Glutamatergic neuron (in vitro differentiated cells): ENCODE data around the gene CCR5AS.

Source experiments
- DNase-seq: peaks from one replicate; pipeline ENCODE4 v3.0.0; 2022
- H3K27ac Mint-ChIP-seq: one replicate; pipeline ENCODE4 v1.8.0; 2020; ENCODE audit warnings: mild to moderate bottlenecking, mixed read lengths, inconsistent platforms; ENCODE audit not compliant: unreplicated experiment
- H3K27me3 Mint-ChIP-seq: one replicate; pipeline ENCODE4 v1.8.0; 2020; ENCODE audit warnings: mild to moderate bottlenecking, moderate library complexity, mixed read lengths, inconsistent platforms; ENCODE audit not compliant: unreplicated experiment
- H3K36me3 Mint-ChIP-seq: one replicate; pipeline ENCODE4 v1.8.0; 2020; ENCODE audit warnings: mild to moderate bottlenecking, mixed read lengths, inconsistent platforms; ENCODE audit not compliant: unreplicated experiment
- H3K4me1 Mint-ChIP-seq: one replicate; pipeline ENCODE4 v1.8.0; 2020; ENCODE audit warnings: mild to moderate bottlenecking, low read depth, mixed read lengths, inconsistent platforms; ENCODE audit not compliant: unreplicated experiment
- H3K4me3 Mint-ChIP-seq: one replicate; pipeline ENCODE4 v1.8.0; 2020; ENCODE audit warnings: mild to moderate bottlenecking, mixed read lengths, inconsistent platforms; ENCODE audit not compliant: unreplicated experiment
- H3K9me3 Mint-ChIP-seq: one replicate; pipeline ENCODE4 v1.8.0; 2020; ENCODE audit warnings: mild to moderate bottlenecking, moderate library complexity, mixed read lengths, inconsistent platforms; ENCODE audit not compliant: unreplicated experiment
- CTCF ChIP-seq: fragments of 200-600 bp; sonication (generic); IDR thresholded peaks from one replicate; pipeline ENCODE4 v1.5.0; 2021; ENCODE audit not compliant: partially characterized antibody, unreplicated experiment

Gene CCR5AS

GRCh38 chr3:46371519-46372340 lies 35.1 kb downstream of the CCR5AS start:
- DNase-seq, result no peak

GRCh38 chr3:46370839-46371518 lies 35.9 kb downstream of the CCR5AS start, which contains the start of gene CCR5:
CCR5 (plus strand) TSS chr3:46370946; CDS start chr3:46372903, 1,957 bp downstream.
- Mint-ChIP-seq H3K27ac (no peak within 1 kb of the TSS), H3K27me3 (peaks cover 6% of the 10 kb centered on the region), H3K9me3 (peaks cover 1% of the 10 kb centered on the region), H3K4me3 (no peak within 1 kb of the TSS), H3K36me3 (no peaks in the 10 kb centered on the region), H3K4me1 (peaks cover 5% of the 10 kb centered on the region)
- DNase-seq, result no peak
- no peak for TF ChIP-seq CTCF

More at GRCh38 chr3:46371519-46372340, 35.1 kb downstream of the CCR5AS start:
- Mint-ChIP-seq H3K27me3 (peaks cover 6% of the 10 kb centered on the region), H3K4me3 (no peak overlapping the region), H3K27ac (no peak overlapping the region), H3K9me3 (peaks cover 1% of the 10 kb centered on the region), H3K36me3 (no peaks in the 10 kb centered on the region), H3K4me1 (peaks cover 5% of the 10 kb centered on the region)
- no peak for TF ChIP-seq CTCF

GRCh38 chr3:46369675-46370132 lies 37.2 kb downstream of the CCR5AS start:
- no peak for TF ChIP-seq CTCF
- DNase-seq, result no peak
- H3K27me3 Mint-ChIP-seq, result peaks cover 6% of the 10 kb centered on the region
- no peak overlapping the region for H3K4me3 Mint-ChIP-seq
- no peak overlapping the region for H3K27ac Mint-ChIP-seq
- no peaks in the 10 kb centered on the region for H3K36me3 Mint-ChIP-seq
- peaks cover 1% of the 10 kb centered on the region for H3K9me3 Mint-ChIP-seq
- peaks cover 5% of the 10 kb centered on the region for H3K4me1 Mint-ChIP-seq

GRCh38 chr3:46369151-46369550 lies 37.7 kb downstream of the CCR5AS start:
- H3K4me1 Mint-ChIP-seq, result peaks cover 5% of the 10 kb centered on the region
- no peak for DNase-seq

More at GRCh38 chr3:46369151-46369550, 37.7 kb downstream of the CCR5AS start:
- H3K9me3 Mint-ChIP-seq, result peaks cover 1% of the 10 kb centered on the region
- H3K4me3 Mint-ChIP-seq, result no peak overlapping the region
- no peak for TF ChIP-seq CTCF
- no peaks in the 10 kb centered on the region for H3K36me3 Mint-ChIP-seq
- no peak overlapping the region for H3K27ac Mint-ChIP-seq
- peaks cover 6% of the 10 kb centered on the region for H3K27me3 Mint-ChIP-seq
